Stimulated activated CD4-positive, alpha-beta T cell treated with anti-CD3 and anti-CD28 coated beads, Interleukin-12 subunit alpha, Interleukin-12 subunit beta, amount 100 ng/mL, for 4 hours (primary cell): ENCODE data around the gene TP53BP2.

ENCODE experiments used
- DNase-seq: peaks from one replicate; pipeline ENCODE4 v3.0.0-alpha.2; 2020

The TP53BP2 gene

GRCh38 chr1:223793716-223794115, 52.0 kb downstream of the TP53BP2 start:
- DNase-seq, result no peak

DNA sequence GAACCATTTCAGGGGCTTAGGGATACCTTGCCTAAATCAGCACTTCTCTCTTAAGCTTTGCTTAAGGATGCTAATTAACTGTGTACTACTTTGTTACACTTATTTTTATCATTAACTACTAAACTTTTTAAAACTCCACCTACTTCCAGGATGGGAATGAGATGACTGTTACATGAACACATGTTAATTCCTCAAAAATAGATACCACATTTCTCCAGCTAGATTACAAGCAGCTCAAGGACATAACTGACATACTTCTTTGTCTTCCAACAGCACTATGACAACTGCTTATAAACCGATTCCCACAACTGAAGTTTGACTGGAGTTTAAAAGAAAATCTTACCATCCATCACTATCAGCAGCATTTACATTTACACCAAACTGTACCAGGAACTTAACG, 53.7 kb downstream of the TP53BP2 start:
- DNase-seq, result no peak

- DNase-seq, result no peak
Measured at GRCh38 chr1:223788746-223789415, 56.9 kb downstream of the TP53BP2 start.

DNA sequence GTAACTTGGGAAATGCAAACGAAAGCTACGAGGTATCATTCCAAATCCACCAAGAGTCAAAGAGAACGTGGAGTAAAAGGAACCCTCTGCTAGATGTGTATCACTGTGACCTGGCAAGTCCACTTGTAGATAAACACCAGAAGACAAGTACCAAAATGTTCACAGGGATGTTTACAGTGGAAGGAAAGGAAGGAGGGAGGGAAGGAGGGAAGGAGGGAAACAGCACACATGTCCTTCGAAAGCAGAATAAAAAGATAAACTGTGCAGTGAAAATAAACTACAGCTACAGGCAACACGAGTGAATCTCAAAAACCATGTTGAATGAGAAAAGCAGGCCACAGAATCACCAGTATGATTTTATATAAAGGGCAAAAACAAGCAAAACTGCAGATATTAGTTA, 59.9 kb downstream of the TP53BP2 start:
- no peak for DNase-seq

DNA sequence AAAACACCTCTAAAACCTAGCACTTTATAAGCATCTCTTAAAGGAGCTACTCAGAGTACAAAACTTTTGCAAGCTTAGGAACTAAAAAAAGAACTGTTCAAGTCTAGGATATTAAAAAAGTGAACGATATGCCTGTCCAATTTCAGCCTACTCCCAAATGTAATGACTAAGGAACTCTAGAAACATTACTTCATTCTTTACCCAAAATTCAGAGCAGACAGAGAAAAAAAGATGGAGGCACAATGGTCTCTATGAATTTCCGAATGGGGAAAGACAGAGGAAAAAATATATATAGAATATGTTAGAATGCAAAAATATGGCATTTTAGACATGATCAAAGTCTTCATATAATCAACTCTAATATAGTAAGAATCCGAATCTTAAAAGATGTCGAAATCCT, 61.2 kb downstream of the TP53BP2 start:
- no peak for DNase-seq

GRCh38 chr1:223783676-223784075, 62.1 kb downstream of the TP53BP2 start:
- DNase-seq, result no peak

DNA sequence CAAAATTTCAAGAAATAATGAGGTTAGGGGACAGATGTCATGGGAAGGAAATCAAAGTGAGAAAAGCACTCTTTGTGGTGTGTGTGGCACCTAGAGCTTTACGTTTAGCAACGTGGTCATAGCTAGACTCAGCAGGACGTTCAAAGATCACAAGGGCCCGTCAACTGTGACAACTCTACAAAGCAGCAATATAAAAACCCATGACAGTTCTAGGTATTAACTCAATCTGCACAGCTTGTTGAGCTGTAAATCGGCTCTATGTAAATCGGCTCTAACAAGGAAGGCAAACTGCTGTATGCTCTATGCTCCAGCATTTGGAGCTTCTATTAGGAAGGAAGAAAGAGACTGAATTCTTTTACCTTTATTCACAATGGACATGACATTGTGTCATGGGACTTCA, 64.8 kb downstream of the TP53BP2 start:
- DNase-seq, result no peak

DNA sequence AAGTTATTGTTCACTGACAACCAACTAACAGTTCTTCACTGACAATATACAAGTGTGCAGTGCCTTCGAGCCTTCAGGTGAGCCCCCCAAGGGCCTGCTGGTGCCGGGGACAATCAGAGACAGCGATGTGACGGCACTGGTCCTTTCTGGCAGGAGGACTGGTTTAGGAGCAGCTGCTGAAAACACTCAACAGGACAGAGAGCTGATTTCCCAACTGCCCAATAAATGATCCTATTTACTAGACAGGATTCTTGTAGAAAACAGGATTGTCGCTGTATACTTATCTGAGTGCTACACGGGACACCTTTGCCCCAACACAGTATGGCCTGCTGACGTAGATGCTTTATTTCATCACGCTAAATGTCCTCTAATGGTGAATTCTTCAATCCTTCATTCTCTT, 65.4 kb downstream of the TP53BP2 start:
- no peak for DNase-seq

GRCh38 chr1:223776826-223777454, 68.8 kb downstream of the TP53BP2 start:
- DNase-seq, result no peak

GRCh38 chr1:223776075-223776814, 69.5 kb downstream of the TP53BP2 start:
- peak; percentile 17 for DNase-seq

DNA sequence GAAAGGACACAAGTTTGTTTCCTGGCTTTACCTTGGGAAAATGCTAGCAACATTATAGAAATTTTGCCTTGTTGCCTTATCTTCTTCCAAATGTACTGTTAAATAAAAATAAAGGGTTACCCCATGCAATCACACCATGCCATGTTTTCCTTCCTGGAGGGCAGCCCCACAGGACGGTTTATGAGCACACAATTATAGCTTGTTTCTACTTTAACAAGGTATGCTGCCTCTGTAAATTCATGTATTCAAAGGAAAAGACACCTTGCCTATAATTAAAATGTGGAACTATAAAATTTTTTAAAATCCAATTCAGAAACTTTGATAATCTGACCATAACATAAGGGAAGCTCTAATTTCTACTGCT, 70.1 kb downstream of the TP53BP2 start:
- no peak for DNase-seq

DNA sequence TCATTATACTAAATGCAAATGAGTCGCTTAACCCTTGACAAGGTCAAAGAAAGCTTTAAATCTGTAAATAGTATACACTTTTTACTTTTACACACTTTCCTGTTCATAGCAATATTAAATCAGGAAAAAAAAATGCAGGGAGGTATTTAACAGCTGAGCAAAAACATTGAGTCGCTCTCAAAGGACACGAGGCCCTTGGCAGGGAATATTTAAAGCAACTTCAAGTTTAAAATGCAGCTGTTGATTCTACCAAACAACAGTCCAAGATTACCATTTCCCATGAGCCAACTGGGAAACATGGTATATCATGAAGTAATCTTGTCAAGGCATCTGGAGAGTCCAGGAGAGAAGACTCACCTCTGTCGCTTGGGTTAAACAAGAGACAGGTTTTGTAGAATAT, 70.7 kb downstream of the TP53BP2 start:
- no peak for DNase-seq

DNA sequence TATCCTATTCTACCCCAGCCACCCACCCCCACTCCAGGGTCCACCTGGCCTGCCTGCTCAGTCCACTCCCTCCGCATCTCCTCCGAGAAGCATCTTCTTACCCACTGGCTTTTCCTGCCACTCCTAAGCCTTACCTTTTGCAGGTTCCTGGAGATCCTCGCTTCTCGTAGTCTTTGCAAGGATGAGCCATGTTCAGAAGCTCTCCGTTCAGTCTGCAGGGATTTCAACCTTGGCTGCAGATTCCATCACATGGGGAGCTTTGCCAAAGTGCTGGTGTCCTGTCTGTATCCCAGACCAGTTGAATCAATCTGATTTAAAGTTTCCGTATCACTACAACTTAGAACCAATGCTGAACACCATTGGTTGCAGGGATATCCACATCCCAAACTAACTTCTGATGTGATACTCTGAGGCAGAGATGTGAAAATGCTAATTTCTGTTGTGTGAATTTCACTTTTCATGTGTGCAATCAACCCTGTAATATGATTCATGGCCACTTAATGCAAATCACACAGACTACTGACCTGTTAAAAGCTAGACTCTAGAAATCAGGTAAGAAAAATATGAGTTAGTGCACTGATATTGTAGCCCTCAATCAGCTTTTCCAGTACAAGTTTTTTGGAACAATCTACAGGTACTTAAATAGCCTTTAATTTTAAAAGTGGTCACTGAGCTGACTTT, 71.5 kb downstream of the TP53BP2 start:
- no peak for DNase-seq

DNA sequence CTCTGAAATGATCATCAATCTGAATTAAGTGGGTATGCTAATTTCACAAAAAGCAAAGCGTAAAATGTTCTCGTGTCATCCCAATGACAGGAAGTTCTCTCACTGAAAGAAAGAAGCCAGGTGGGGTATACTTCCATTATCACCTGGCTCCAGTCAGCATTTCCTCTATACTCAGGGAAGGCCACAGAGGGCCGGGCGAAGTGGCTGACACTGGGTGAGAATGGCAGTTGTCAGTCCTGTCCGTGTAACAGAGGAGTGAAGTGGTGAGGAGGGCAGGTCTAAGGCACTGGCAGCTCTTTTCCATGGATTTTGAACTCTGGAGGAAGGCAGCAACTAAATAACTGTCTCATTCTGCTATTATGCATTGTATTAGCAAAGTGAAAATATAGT, 73.0 kb downstream of the TP53BP2 start:
- DNase-seq, result no peak

GRCh38 chr1:223771814-223772770, 73.7 kb downstream of the TP53BP2 start:
- DNase-seq, result no peak

DNA sequence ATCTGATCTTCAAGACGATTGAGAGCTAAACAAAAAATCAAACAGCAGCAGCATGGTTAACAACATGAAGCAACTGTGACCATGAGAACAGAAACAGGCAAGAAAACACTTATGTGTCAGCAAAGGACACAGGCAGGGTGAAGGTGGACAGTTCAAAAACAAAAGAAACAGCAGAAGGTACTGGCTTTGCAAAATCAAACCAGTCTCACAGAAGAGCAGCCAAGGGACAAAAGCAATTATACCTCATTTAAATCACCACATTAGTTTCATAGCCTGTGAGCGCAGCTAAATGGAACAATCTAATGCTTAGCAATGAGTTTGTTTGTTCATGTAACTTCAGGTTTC, 74.3 kb downstream of the TP53BP2 start:
- no peak for DNase-seq

DNA sequence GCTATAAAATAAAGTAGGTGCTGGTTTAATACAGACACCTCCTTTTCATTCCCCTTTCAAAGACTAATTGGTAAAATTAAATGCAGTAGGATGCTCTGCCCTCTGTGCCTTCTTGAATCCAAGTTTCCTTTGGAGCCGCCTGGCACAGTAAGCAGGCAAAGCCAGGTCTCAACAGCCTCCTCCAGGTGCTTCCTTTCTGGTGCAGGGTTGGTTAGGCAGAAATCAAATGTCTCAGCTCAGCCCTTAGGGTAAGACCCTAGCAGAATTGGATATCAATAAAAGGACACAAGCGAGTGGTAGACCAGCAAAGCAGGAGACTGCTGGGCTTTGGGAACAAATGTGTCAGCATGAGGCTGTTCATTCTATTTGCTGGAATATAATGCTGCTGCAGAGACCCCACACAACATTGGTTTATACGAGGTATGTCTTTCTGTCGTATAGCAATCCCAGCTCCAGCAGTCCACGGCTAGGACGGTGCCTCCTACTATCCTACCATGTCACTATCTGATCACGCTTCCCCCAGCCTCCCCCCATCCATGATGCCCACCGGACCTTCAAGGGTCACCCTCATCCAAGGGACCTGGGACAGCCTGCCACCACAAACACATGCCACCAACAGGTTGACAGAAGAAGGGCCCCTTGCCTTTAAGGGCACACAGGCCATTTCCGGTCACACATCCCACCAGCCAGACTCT, 75.0 kb downstream of the TP53BP2 start:
- no peak for DNase-seq

- no peak for DNase-seq
Measured at GRCh38 chr1:223765719-223766340, 79.9 kb downstream of the TP53BP2 start.

GRCh38 chr1:223765036-223765718, 80.6 kb downstream of the TP53BP2 start:
- no peak for DNase-seq

- DNase-seq, result no peak
Measured at GRCh38 chr1:223763881-223764280, 81.9 kb downstream of the TP53BP2 start.

GRCh38 chr1:223763251-223763650, 82.5 kb downstream of the TP53BP2 start:
- no peak for DNase-seq
